PC-3 (cell line): Measurements from ENCODE around the gene SLC6A9.

Experiments
- EZH2 ChIP-seq: fragments of 300-600 bp; sonication (generic); IDR thresholded peaks from one replicate; pipeline ENCODE4 v1.6.1; 2017; ENCODE audit warnings: antibody characterized with exemption, mild to moderate bottlenecking, low read length; ENCODE audit not compliant: unreplicated experiment
- TF ChIP-seq, protein P1 (sequence below): fragments of 300-600 bp; sonication (generic); conservative IDR thresholded peaks from 2 replicates; pipeline ENCODE4 v1.5.1; 2017; ENCODE audit warnings: antibody characterized with exemption, low read depth, mild to moderate bottlenecking, low read length

DNA sequence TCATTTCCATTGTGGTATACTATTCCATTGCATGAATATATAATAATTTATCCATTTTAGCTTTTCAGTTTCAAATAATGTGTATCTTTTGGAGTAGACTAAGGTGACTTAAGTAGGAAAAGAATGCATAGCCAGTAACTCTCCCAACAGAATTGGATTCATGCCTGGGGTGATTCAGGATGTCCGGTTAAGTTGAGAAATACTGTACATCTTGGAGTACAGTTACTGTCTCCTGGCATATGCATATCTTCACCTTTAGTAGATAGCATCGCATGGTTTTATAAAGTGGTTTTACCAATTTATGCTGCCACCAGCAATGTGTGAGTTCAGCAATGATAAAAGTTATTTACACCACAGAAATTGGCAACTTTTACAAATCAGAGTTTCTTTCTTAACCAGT is 18.6 kb upstream of the SLC6A9 start:
- TF ChIP-seq, protein P1, sequence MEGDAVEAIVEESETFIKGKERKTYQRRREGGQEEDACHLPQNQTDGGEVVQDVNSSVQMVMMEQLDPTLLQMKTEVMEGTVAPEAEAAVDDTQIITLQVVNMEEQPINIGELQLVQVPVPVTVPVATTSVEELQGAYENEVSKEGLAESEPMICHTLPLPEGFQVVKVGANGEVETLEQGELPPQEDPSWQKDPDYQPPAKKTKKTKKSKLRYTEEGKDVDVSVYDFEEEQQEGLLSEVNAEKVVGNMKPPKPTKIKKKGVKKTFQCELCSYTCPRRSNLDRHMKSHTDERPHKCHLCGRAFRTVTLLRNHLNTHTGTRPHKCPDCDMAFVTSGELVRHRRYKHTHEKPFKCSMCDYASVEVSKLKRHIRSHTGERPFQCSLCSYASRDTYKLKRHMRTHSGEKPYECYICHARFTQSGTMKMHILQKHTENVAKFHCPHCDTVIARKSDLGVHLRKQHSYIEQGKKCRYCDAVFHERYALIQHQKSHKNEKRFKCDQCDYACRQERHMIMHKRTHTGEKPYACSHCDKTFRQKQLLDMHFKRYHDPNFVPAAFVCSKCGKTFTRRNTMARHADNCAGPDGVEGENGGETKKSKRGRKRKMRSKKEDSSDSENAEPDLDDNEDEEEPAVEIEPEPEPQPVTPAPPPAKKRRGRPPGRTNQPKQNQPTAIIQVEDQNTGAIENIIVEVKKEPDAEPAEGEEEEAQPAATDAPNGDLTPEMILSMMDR = no peak
- TF ChIP-seq EZH2 = no peak
